HL-60 (cell line): Measurements from ENCODE around the gene PACS1.
A peak's percentile ranks its signal among the peaks of the same experiment; 100 is the strongest.

Source experiments
- DNase-seq, 2 experiments: peaks; one replicate each; pipeline ENCODE4 v3.0.0-alpha.2; 2010 to 2020; ENCODE audit warnings: low read depth in 1 of 2, low spot score in 1 of 2
- H3K27ac ChIP-seq: fragments of 250-450 bp; sonication (Bioruptor Pico); replicated peaks from 2 replicates; pipeline ENCODE4 v1.5.1; 2020; ENCODE audit warnings: mild to moderate bottlenecking, moderate library complexity
- H3K27me3 ChIP-seq: fragments of 250-450 bp; sonication (Bioruptor Pico); 2 replicates; pipeline ENCODE4 v1.5.1; 2021; ENCODE audit warnings: mild to moderate bottlenecking, moderate library complexity; ENCODE audit not compliant: insufficient read depth, poor library complexity, severe bottlenecking
- H3K4me3 ChIP-seq: replicated peaks from 2 replicates; pipeline ENCODE4 v1.5.1; 2011; ENCODE audit warnings: mild to moderate bottlenecking, control low read depth, low read length; ENCODE audit not compliant: insufficient read depth
- GABPA ChIP-seq: IDR thresholded peaks from 2 replicates; pipeline ENCODE4 v1.6.1; 2012; ENCODE audit warnings: low read depth
- POLR2AphosphoS5 ChIP-seq: IDR thresholded peaks from 2 replicates; pipeline ENCODE4 v1.6.1; 2012; ENCODE audit warnings: low read depth
- SPI1 ChIP-seq: IDR thresholded peaks from 2 replicates; pipeline ENCODE4 v1.6.1; 2012; ENCODE audit warnings: low read depth, mild to moderate bottlenecking, borderline replicate concordance
- TF ChIP-seq, protein P1 (sequence below): IDR thresholded peaks from 2 replicates; pipeline ENCODE4 v1.6.1; 2012; ENCODE audit warnings: low read depth; ENCODE audit not compliant: insufficient replicate concordance
- TF ChIP-seq, protein P2 (sequence below): IDR thresholded peaks from one replicate; pipeline ENCODE4 v1.5.1; 2011; ENCODE audit warnings: low read length, control low read depth, inconsistent platforms; ENCODE audit not compliant: insufficient read depth

The PACS1 gene

DNA sequence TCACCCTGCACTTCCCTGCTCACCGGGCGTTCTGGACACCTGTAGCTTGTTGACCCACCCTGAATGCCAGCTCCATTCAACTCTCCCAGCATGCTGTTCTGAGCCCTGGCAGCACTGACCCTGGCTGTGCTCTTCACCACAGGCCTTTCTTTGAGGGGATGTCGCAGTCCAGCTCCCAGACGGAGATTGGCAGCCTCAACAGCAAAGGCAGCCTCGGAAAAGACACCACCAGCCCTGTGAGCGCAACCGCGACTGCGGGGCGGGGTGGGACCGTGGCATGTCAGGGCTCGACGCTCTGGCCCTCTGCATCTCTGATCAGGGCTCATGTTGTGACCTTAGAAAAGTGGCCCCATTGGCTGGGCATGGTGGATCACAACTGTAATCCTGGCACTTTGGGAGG lies 150.9 kb downstream of the PACS1 start:
- Histone ChIP-seq H3K27me3 (no peaks in the 10 kb centered on the region), H3K4me3 (no peak overlapping the region), H3K27ac (no peak overlapping the region)
- no peak for DNase-seq
- TF ChIP-seq GABPA (no peak), SPI1 (no peak), POLR2AphosphoS5 (no peak)
- TF ChIP-seq, protein P1, sequence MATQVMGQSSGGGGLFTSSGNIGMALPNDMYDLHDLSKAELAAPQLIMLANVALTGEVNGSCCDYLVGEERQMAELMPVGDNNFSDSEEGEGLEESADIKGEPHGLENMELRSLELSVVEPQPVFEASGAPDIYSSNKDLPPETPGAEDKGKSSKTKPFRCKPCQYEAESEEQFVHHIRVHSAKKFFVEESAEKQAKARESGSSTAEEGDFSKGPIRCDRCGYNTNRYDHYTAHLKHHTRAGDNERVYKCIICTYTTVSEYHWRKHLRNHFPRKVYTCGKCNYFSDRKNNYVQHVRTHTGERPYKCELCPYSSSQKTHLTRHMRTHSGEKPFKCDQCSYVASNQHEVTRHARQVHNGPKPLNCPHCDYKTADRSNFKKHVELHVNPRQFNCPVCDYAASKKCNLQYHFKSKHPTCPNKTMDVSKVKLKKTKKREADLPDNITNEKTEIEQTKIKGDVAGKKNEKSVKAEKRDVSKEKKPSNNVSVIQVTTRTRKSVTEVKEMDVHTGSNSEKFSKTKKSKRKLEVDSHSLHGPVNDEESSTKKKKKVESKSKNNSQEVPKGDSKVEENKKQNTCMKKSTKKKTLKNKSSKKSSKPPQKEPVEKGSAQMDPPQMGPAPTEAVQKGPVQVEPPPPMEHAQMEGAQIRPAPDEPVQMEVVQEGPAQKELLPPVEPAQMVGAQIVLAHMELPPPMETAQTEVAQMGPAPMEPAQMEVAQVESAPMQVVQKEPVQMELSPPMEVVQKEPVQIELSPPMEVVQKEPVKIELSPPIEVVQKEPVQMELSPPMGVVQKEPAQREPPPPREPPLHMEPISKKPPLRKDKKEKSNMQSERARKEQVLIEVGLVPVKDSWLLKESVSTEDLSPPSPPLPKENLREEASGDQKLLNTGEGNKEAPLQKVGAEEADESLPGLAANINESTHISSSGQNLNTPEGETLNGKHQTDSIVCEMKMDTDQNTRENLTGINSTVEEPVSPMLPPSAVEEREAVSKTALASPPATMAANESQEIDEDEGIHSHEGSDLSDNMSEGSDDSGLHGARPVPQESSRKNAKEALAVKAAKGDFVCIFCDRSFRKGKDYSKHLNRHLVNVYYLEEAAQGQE, result no peak

DNA sequence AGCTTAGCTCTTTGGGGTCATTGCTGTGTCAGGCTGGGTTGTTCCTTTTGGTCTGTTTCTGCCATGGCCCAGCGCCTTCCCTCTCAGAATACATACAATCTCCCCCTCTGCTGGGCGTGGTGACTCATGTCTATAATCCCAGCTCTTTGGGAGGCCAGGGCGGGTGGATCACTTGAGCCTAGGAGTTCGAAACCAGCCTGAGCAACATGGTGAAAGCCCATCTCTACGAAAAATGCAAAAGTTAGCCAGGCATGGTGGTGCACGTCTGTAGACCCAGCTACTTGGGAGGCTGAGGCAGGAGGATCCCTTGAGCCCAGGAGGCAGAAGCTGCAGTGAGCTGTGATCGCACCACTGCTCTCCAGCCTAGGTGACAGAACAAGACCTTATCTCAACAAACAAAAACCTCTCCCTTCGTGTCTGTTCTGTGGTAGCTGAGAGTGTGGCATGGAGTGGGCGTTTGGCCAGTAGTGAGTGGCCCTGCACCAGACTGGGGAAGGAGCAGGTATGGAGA lies 151.7 kb downstream of the PACS1 start:
- no peak overlapping the region for H3K4me3 ChIP-seq
- H3K27ac ChIP-seq, result no peak overlapping the region
- TF ChIP-seq, protein P1, result no peak
- no peak for TF ChIP-seq GABPA
- no peak for TF ChIP-seq SPI1
- TF ChIP-seq, protein P2, sequence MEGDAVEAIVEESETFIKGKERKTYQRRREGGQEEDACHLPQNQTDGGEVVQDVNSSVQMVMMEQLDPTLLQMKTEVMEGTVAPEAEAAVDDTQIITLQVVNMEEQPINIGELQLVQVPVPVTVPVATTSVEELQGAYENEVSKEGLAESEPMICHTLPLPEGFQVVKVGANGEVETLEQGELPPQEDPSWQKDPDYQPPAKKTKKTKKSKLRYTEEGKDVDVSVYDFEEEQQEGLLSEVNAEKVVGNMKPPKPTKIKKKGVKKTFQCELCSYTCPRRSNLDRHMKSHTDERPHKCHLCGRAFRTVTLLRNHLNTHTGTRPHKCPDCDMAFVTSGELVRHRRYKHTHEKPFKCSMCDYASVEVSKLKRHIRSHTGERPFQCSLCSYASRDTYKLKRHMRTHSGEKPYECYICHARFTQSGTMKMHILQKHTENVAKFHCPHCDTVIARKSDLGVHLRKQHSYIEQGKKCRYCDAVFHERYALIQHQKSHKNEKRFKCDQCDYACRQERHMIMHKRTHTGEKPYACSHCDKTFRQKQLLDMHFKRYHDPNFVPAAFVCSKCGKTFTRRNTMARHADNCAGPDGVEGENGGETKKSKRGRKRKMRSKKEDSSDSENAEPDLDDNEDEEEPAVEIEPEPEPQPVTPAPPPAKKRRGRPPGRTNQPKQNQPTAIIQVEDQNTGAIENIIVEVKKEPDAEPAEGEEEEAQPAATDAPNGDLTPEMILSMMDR, result no peak
- TF ChIP-seq POLR2AphosphoS5, result no peak
- no peaks in the 10 kb centered on the region for H3K27me3 ChIP-seq
- no peak for DNase-seq

DNA sequence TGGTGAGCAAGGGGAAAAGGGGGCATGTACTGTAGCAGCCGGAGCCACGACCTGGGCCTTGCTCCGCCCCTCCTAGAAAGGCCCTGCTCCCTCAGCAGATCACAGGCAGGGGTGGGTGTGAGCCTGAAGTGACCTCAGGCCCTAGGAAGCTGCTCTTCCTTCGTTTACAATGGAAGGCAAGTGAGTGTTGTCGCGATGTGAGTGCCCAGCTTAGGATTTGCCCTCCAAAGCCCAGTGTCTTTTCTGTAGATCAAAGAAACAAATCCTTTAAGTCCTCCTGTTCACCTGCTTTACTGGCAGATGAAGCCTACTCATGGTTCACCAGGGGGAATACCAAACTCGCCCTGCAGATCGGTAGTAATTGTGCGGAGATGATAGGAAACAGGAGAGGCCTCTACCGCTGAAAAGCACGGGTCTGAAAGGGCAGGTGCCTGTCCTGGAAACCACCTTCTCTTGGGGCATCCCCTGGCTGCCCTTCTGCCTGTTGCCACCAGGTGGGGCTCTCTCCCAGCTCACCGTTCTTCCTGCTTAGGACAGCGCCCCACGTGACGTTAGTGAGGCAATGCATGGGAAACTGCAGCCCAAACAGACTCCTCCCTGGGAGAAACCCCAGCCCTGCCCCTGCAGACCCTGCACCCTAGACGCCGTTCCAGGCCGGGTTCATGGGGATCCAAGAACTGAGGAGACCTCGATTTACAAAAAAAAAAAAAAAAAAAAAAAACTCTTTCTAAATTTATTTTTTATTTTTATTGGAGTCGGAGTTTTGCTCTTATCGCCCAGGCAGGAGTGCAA lies 152.5 kb downstream of the PACS1 start:
- peak; percentile 83 to 92 for DNase-seq
- Histone ChIP-seq H3K4me3 (no peak overlapping the region), H3K27me3 (no peaks in the 10 kb centered on the region), H3K27ac (no peak overlapping the region)
- TF ChIP-seq, protein P2, result peak; percentile 100
- TF ChIP-seq GABPA, result no peak

DNA sequence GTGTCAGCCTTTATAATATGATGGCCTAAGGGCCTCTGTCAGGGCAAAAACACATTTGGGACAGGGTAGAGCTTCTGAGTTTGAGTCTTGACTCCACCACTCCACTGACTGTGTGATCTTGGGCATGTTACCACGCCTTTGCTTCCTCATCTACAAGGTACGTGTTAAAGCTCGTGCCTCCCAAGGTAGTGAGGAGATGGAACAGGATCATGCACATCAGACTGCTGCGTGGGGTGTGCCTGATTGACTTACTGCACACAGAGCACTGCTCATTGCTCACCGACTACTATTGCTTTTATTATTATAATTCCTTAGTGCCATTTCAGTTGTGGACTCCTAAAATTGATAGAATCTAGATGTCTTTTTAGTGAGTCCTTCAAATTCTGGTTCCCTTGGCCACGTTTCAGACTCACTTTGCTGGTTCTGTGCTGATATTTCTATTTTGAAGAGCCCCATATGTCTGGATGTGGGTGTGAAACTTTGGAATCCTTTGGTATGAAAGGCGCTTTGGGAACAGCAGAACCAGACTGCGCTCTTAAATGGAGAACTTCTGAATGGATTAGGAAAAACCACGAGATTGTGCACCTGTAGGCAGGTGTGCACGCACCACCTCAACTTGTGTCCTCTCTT lies 154.3 kb downstream of the PACS1 start:
- no peak for TF ChIP-seq SPI1
- TF ChIP-seq, protein P2, result no peak
- no peak for TF ChIP-seq POLR2AphosphoS5
- no peak for TF ChIP-seq GABPA
- TF ChIP-seq, protein P1, result no peak
- no peaks in the 10 kb centered on the region for H3K27me3 ChIP-seq
- DNase-seq, result no peak
- H3K4me3 ChIP-seq, result no peak overlapping the region
- H3K27ac ChIP-seq, result no peak overlapping the region
